UCSD-AML1 (cell line): Measurements from ENCODE around the gene HSPA1L.
A peak's percentile ranks its signal among the peaks of the same experiment; 100 is the strongest.
"Not testable (repeated sequence)": the region's sequence is repeated elsewhere in the genome, so short reads cannot be mapped to it uniquely, and the experiment has no call there.

ENCODE experiments used
- DNase-seq: peaks from one replicate; lab custom pipeline; 2025; ENCODE audit not compliant: unreplicated experiment; lab: John Stamatoyannopoulos, UW

Gene HSPA1L

GRCh38 chr6:31815025-31815838, at the start of gene HSPA1L, which contains the start of gene HSPA1A:
TSS of gene HSPA1L (minus strand) at chr6:31815283. CDS start at chr6:31811972, 3,311 bp downstream.
TSS of gene HSPA1A (plus strand) at chr6:31815543. CDS start at chr6:31815757, 214 bp downstream.
- no peak for DNase-seq

GRCh38 chr6:31864818-31865204, 49.7 kb upstream of the HSPA1L start:
- no peak for DNase-seq

GRCh38 chr6:31864123-31864562, 49.1 kb upstream of the HSPA1L start:
- not testable (repeated sequence) for DNase-seq

- DNase-seq: peak; percentile 99
These were observed 47.5 kb upstream of the HSPA1L start, which contains the start of gene NEU1 for GRCh38 chr6:31862344-31863235. TSS of gene NEU1 (minus strand) at chr6:31862821. CDS start at chr6:31862776, 45 bp downstream.

- no peak for DNase-seq
These were observed 46.8 kb upstream of the HSPA1L start for GRCh38 chr6:31861919-31862343.

GRCh38 chr6:31861150-31861549, 46.1 kb upstream of the HSPA1L start:
- DNase-seq: no peak

- DNase-seq: no peak
These were observed 45.3 kb upstream of the HSPA1L start for GRCh38 chr6:31860349-31860748.

GRCh38 chr6:31859923-31860322, 44.8 kb upstream of the HSPA1L start:
- DNase-seq: no peak

GRCh38 chr6:31858707-31859106, 43.6 kb upstream of the HSPA1L start:
- no peak for DNase-seq

GRCh38 chr6:31857774-31858173, 42.7 kb upstream of the HSPA1L start:
- not testable (repeated sequence) for DNase-seq

GRCh38 chr6:31851980-31852718, 37.1 kb upstream of the HSPA1L start:
- DNase-seq: not testable (repeated sequence)

- DNase-seq: no peak
These were observed 36.4 kb upstream of the HSPA1L start for GRCh38 chr6:31851485-31851832.

GRCh38 chr6:31850765-31851484, 35.8 kb upstream of the HSPA1L start:
- DNase-seq: no peak

- no peak for DNase-seq
These were observed 32.3 kb upstream of the HSPA1L start for GRCh38 chr6:31847276-31847978.

- no peak for DNase-seq
These were observed 29.4 kb upstream of the HSPA1L start for GRCh38 chr6:31844507-31844906.

- no peak for DNase-seq
These were observed 27.0 kb upstream of the HSPA1L start for GRCh38 chr6:31842053-31842452.

GRCh38 chr6:31839779-31840126, 24.7 kb upstream of the HSPA1L start:
- DNase-seq: not testable (repeated sequence)

GRCh38 chr6:31838968-31839367, 23.9 kb upstream of the HSPA1L start:
- no peak for DNase-seq

- DNase-seq: not testable (repeated sequence)
These were observed 23.1 kb upstream of the HSPA1L start for GRCh38 chr6:31838114-31838553.
